Upper lobe of right lung (tissue), 1 donor: ENCODE data around the gene DISP2. TPM values are rescaled to one million over a fixed set of nuclear protein-coding genes. Genes with fewer than 3 reads are reported as not detected.

Experiments used
- ATAC-seq: fragments of 200-7000 bp; cut with Tn5 transposase; one replicate; pipeline ENCODE4 v1.9.1; 2020; ENCODE audit warnings: mild to moderate bottlenecking, moderate library complexity
- DNase-seq: peaks from one replicate; pipeline ENCODE4 v3.0.0-alpha.2; 2020
- H3K27ac ChIP-seq: fragments of 200-600 bp; one replicate; pipeline ENCODE4 v1.8.0; 2022
- H3K27me3 ChIP-seq: fragments of 200-600 bp; one replicate; pipeline ENCODE4 v1.8.0; 2022; ENCODE audit warnings: mild to moderate bottlenecking
- H3K36me3 ChIP-seq: fragments of 200-600 bp; one replicate; pipeline ENCODE4 v1.8.0; 2022
- H3K4me1 ChIP-seq: fragments of 200-600 bp; one replicate; pipeline ENCODE4 v1.8.0; 2022
- H3K4me3 ChIP-seq: fragments of 200-600 bp; one replicate; pipeline ENCODE4 v1.8.0; 2022; ENCODE audit warnings: mild to moderate bottlenecking
- H3K9me3 ChIP-seq: fragments of 200-600 bp; one replicate; pipeline ENCODE4 v1.8.0; 2022
- intact Hi-C: fragments of 100-400 bp; cut with DNase I; formaldehyde crosslinking; loops from one replicate; pipeline ENCODE4 v1.11.0; 2022
- long read RNA-seq: library from polyadenylated mRNA; unstranded; transcript quantifications from one replicate; pipeline ENCODE4 v2.0.0, GENCODE V29; 2021
- total RNA-seq: library from RNA; stranded (reverse); fragmentation: NEBNext Ultra II Directional; extraction: Animal tissue kit (Norgen Biotek cat#: 25700); gene quantifications from one replicate; pipeline ENCODE4 v1.2.1, GENCODE V29; 2021
- TF ChIP-seq, protein P1 (sequence below): fragments of 200-600 bp; IDR thresholded peaks from one replicate; pipeline ENCODE4 v1.8.0; 2022; ENCODE audit warnings: antibody characterized with exemption
- donor health status: DM: no; HTN: yes; CAD: no; lungs with severe emphysema.

The DISP2 gene, protein sequence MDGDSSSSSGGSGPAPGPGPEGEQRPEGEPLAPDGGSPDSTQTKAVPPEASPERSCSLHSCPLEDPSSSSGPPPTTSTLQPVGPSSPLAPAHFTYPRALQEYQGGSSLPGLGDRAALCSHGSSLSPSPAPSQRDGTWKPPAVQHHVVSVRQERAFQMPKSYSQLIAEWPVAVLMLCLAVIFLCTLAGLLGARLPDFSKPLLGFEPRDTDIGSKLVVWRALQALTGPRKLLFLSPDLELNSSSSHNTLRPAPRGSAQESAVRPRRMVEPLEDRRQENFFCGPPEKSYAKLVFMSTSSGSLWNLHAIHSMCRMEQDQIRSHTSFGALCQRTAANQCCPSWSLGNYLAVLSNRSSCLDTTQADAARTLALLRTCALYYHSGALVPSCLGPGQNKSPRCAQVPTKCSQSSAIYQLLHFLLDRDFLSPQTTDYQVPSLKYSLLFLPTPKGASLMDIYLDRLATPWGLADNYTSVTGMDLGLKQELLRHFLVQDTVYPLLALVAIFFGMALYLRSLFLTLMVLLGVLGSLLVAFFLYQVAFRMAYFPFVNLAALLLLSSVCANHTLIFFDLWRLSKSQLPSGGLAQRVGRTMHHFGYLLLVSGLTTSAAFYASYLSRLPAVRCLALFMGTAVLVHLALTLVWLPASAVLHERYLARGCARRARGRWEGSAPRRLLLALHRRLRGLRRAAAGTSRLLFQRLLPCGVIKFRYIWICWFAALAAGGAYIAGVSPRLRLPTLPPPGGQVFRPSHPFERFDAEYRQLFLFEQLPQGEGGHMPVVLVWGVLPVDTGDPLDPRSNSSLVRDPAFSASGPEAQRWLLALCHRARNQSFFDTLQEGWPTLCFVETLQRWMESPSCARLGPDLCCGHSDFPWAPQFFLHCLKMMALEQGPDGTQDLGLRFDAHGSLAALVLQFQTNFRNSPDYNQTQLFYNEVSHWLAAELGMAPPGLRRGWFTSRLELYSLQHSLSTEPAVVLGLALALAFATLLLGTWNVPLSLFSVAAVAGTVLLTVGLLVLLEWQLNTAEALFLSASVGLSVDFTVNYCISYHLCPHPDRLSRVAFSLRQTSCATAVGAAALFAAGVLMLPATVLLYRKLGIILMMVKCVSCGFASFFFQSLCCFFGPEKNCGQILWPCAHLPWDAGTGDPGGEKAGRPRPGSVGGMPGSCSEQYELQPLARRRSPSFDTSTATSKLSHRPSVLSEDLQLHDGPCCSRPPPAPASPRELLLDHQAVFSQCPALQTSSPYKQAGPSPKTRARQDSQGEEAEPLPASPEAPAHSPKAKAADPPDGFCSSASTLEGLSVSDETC (N-terminal part only)
- 6.5 TPM for total RNA-seq
- long read RNA-seq, full-length matches to known transcripts = 2 of 10 reads
- long read RNA-seq, partial matches to known transcripts = 0 of 10 reads
- long read RNA-seq, other reads (novel, unspliced or antisense) = 8 of 10 reads

DNA sequence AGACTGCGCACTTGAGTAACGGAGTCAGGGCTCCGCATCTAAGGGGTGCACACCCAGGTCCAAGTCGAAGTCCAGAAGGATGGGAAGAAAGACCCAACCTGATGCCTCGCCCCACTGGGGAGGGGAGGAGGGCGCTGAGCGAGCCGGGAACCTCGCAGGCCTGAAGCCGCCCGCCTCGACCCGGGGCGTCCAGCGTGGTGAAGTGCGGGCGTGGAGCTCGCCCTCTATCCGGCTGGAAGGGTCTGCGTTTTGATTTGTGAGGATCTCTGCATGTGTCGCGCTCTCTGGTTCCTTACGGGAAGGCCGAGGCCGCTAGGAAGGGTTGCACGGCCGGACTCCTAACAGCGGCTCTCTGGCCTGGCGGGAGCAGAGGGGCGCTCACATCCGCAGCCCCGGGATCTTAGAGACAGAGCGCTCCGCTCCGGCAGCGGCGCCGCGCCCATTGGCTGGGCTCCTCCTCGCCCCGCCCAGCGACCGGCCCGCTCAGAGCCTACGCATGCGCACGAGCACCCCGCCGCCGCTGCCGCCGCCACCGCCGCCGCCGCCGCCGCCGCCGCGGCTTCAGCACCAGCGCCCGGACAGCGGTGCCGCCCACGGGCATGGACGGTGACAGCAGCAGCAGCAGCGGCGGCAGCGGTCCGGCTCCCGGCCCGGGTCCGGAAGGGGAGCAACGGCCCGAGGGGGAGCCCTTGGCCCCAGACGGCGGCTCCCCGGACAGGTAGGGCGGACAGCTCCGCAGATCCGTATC is at the start of gene DISP2:
Gene DISP2, plus strand, starts transcription at position 497 of the 748 bp plus-strand sequence. Its CDS starts 103 bp downstream, at position 600.
- Histone ChIP-seq H3K36me3 (no peaks in the 10 kb centered on the region), H3K27ac (no peak within 1 kb of the TSS), H3K4me3 (peak within 1 kb of the TSS; percentile 64), H3K4me1 (peaks cover 18% of the 10 kb centered on the region), H3K9me3 (no peaks in the 10 kb centered on the region), H3K27me3 (no peaks in the 10 kb centered on the region)
- DNase-seq (peak; percentile 94), ATAC-seq (peak; percentile 92)
- intact Hi-C loops = no loop called here
- TF ChIP-seq, protein P1, sequence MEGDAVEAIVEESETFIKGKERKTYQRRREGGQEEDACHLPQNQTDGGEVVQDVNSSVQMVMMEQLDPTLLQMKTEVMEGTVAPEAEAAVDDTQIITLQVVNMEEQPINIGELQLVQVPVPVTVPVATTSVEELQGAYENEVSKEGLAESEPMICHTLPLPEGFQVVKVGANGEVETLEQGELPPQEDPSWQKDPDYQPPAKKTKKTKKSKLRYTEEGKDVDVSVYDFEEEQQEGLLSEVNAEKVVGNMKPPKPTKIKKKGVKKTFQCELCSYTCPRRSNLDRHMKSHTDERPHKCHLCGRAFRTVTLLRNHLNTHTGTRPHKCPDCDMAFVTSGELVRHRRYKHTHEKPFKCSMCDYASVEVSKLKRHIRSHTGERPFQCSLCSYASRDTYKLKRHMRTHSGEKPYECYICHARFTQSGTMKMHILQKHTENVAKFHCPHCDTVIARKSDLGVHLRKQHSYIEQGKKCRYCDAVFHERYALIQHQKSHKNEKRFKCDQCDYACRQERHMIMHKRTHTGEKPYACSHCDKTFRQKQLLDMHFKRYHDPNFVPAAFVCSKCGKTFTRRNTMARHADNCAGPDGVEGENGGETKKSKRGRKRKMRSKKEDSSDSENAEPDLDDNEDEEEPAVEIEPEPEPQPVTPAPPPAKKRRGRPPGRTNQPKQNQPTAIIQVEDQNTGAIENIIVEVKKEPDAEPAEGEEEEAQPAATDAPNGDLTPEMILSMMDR = no peak

DNA sequence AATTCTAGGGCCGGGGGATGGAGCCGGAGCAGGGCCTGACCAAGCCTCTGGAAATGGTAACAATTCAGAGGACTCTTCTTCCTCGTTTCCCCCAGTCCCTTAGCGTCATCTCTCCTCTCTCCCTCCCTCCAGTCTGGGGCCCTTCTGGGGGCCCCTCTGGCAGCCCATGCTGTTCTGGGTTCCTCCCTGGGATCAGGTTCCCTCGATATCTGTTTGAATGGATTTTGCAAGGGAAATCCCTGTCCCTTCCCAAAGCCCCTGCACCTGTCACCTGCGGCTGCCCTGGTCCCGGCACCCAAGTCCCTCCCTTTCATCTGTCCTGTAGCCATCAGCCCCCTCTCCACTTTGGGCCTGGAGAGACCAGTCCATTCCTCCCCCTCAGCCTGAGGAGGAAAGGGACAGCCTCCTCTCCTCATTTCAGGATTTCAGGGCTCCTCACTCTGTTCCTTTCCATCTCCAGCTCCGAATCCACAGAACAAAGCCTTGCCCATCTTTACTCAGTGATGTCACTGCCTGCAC is 48.6 kb upstream of the DISP2 start:
- H3K27ac ChIP-seq = no peak overlapping the region

GRCh38 chr15:40310001-40310959 is 47.7 kb upstream of the DISP2 start:
- no peak overlapping the region for H3K27ac ChIP-seq
- no peak overlapping the region for H3K4me3 ChIP-seq
- H3K36me3 ChIP-seq = no peaks in the 10 kb centered on the region
- no peaks in the 10 kb centered on the region for H3K9me3 ChIP-seq
- peaks cover 29% of the 10 kb centered on the region for H3K4me1 ChIP-seq
- TF ChIP-seq, protein P1 = peak; percentile 71
- intact Hi-C loops = no loop called here
- DNase-seq = peak; percentile 80
- peak; percentile 63 for ATAC-seq
- no peaks in the 10 kb centered on the region for H3K27me3 ChIP-seq

More for the DNA sequence above, 48.6 kb upstream of the DISP2 start:
- Histone ChIP-seq H3K36me3 (no peaks in the 10 kb centered on the region), H3K9me3 (no peaks in the 10 kb centered on the region), H3K4me3 (no peak overlapping the region), H3K4me1 (peaks cover 27% of the 10 kb centered on the region), H3K27me3 (no peaks in the 10 kb centered on the region)
- TF ChIP-seq, protein P1 = no peak
- intact Hi-C loops = no loop called here
- ATAC-seq (no peak), DNase-seq (no peak)

GRCh38 chr15:40310993-40311392 is 47.0 kb upstream of the DISP2 start:
- intact Hi-C loops = no loop called here
- H3K9me3 ChIP-seq = no peaks in the 10 kb centered on the region
- no peaks in the 10 kb centered on the region for H3K36me3 ChIP-seq
- H3K4me1 ChIP-seq = peaks cover 25% of the 10 kb centered on the region
- TF ChIP-seq, protein P1 = no peak
- DNase-seq = peak; percentile 40
- H3K27me3 ChIP-seq = no peaks in the 10 kb centered on the region
- H3K4me3 ChIP-seq = no peak overlapping the region
- H3K27ac ChIP-seq = no peak overlapping the region
- ATAC-seq = no peak
